ENCODE results near the gene MSL3. TPM values are rescaled to one million over a fixed set of nuclear protein-coding genes. Genes with fewer than 3 reads are reported as not detected.

The MSL3 gene
- polyA plus RNA-seq, 3 donors, result 65.5 to 105 (median 86.0) TPM

DNA sequence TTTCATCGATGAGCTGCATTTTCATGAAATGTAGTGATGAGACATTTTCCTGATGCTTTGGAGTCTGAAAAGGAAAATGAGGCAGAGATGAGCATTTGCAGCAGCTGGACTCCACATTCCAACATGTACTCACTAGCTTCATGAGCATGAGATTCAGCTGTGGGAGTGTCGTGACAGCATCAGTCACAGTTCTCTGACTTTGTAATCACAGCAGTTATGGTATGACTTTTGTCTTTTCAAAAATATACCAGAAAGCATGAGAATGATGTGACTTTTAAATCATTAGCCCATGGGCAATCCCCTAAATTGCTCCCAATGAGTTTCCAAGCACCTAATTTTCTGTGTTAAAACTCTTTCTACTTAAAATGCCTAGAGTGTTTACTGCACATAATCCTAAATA lies 18.3 kb upstream of the MSL3 start:
- WGBS (ENCODE audit: insufficient coverage), result no CpG with 5 or more reads among the region's 2 CpGs
- no peak for DNase-seq
- Histone ChIP-seq H3K27me3 (ENCODE audit: control insufficient read depth in 2 of 2, insufficient read depth in 2 of 2, low read length in 2 of 2) (peaks cover 5 to 15% of the 10 kb centered on the region in 2 donors), H3K9me3 (replicated peaks in 1 of 2; ENCODE audit: control insufficient read depth in 1 of 2, insufficient read depth in 1 of 2, low read length in 2 of 2) (no peaks in the 10 kb centered on the region), H2AFZ (ENCODE audit: insufficient read depth, low read depth, low read length, poor library complexity, severe bottlenecking) (no peak overlapping the region), H3K79me2 (ENCODE audit: insufficient read depth, low read length) (no peaks in the 10 kb centered on the region), H3K4me2 (replicated peaks; ENCODE audit: extremely low read depth, low read length, poor library complexity, severe bottlenecking) (no peak overlapping the region), H3K9ac (ENCODE audit: insufficient read depth, low read length, poor library complexity, severe bottlenecking) (no peak overlapping the region), H3K27ac (ENCODE audit: low read depth in 1 of 2, low read length in 2 of 2) (no peak overlapping the region), H3K36me3 (replicated peaks in 1 of 2; ENCODE audit: control insufficient read depth in 1 of 2, insufficient read depth in 2 of 2, low read length in 2 of 2) (no peaks in the 10 kb centered on the region), H3K4me3 (replicated peaks in 1 of 3; ENCODE audit: low read depth in 2 of 3, low read length in 3 of 3) (no peak overlapping the region), H3K4me1 (ENCODE audit: control insufficient read depth in 1 of 2, insufficient read depth in 2 of 2, low read length in 2 of 2) (no peaks in the 10 kb centered on the region), H4K20me1 (ENCODE audit: insufficient read depth, low read length) (no peaks in the 10 kb centered on the region)
- Mint-ChIP-seq H3K4me1 (peaks cover 2% of the 10 kb centered on the region), H3K36me3 (no peaks in the 10 kb centered on the region), H3K27ac (no peak overlapping the region), H3K4me3 (no peak overlapping the region), H3K9me3 (no peaks in the 10 kb centered on the region), H3K27me3 (ENCODE audit: low read depth in 3 of 3) (peaks cover 4 to 6% (median 4%) of the 10 kb centered on the region in 3 donors)
- intact Hi-C loops (cut with micrococcal nuclease), result no loop called here
- no peak for TF ChIP-seq CTCF (IDR thresholded peaks at IDR 0.05)

DNA sequence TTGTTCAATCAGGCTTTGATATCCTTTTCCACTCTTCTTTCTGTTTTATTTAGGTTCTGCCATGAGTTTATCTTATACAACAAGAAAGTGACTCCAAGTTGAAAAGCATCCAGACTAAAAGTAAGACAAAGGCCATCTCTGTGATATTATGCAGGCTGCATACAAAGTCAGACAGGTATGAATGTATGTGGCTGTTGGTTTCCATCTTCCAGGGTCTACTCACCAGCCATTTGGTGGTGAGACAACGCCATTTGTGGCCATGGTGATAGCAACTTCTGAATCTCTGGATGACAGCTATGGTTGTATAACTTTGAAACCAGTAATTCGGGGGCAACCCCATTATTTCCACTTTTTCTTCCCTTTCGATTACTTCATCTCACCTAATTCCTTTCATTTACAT lies 17.2 kb upstream of the MSL3 start:
- H3K27me3 Mint-ChIP-seq (ENCODE audit: low read depth in 3 of 3), result peaks cover 4 to 6% (median 4%) of the 10 kb centered on the region in 3 donors
- intact Hi-C loops (cut with micrococcal nuclease), result no loop called here
- no peaks in the 10 kb centered on the region for H3K36me3 ChIP-seq (replicated peaks in 1 of 2; ENCODE audit: control insufficient read depth in 1 of 2, insufficient read depth in 2 of 2, low read length in 2 of 2)
- no peak for DNase-seq
- no CpG with 5 or more reads among the region's 3 CpGs for WGBS (ENCODE audit: insufficient coverage)
- H2AFZ ChIP-seq (ENCODE audit: insufficient read depth, low read depth, low read length, poor library complexity, severe bottlenecking), result no peak overlapping the region
- no peak overlapping the region for H3K4me2 ChIP-seq (replicated peaks; ENCODE audit: extremely low read depth, low read length, poor library complexity, severe bottlenecking)
- H3K9me3 Mint-ChIP-seq, result no peaks in the 10 kb centered on the region
- H3K27ac Mint-ChIP-seq, result no peak overlapping the region
- H3K4me3 ChIP-seq (replicated peaks in 1 of 3; ENCODE audit: low read depth in 2 of 3, low read length in 3 of 3), result no peak overlapping the region
- no peaks in the 10 kb centered on the region for H4K20me1 ChIP-seq (ENCODE audit: insufficient read depth, low read length)
- H3K4me1 Mint-ChIP-seq, result peaks cover 2% of the 10 kb centered on the region
- H3K4me3 Mint-ChIP-seq, result no peak overlapping the region
- peaks cover 8 to 15% of the 10 kb centered on the region in 2 donors for H3K27me3 ChIP-seq (ENCODE audit: control insufficient read depth in 2 of 2, insufficient read depth in 2 of 2, low read length in 2 of 2)
- H3K9ac ChIP-seq (ENCODE audit: insufficient read depth, low read length, poor library complexity, severe bottlenecking), result no peak overlapping the region
- H3K79me2 ChIP-seq (ENCODE audit: insufficient read depth, low read length), result no peaks in the 10 kb centered on the region
- no peaks in the 10 kb centered on the region for H3K9me3 ChIP-seq (replicated peaks in 1 of 2; ENCODE audit: control insufficient read depth in 1 of 2, insufficient read depth in 1 of 2, low read length in 2 of 2)
- no peak overlapping the region for H3K27ac ChIP-seq (ENCODE audit: low read depth in 1 of 2, low read length in 2 of 2)
- H3K36me3 Mint-ChIP-seq, result no peaks in the 10 kb centered on the region
- TF ChIP-seq CTCF (IDR thresholded peaks at IDR 0.05), result no peak
- H3K4me1 ChIP-seq (ENCODE audit: control insufficient read depth in 1 of 2, insufficient read depth in 2 of 2, low read length in 2 of 2), result no peaks in the 10 kb centered on the region
